Heart left ventricle (tissue), 16 donors: ENCODE results near the gene ROR1. TPM values are rescaled to one million over a fixed set of nuclear protein-coding genes. Genes with fewer than 3 reads are reported as not detected.

Source experiments
- ATAC-seq, 4 donors: fragments of 200-7000 bp; cut with Tn5 transposase; one replicate each; pipeline ENCODE4 v1.9.1; 2020 to 2022; ENCODE audit warnings: moderate library complexity in 4 of 4, mild to moderate bottlenecking in 3 of 4, moderate number of reproducible peaks in 1 of 4
- DNase-seq, 5 donors: peaks; one replicate each; pipeline ENCODE4 v3.0.0-alpha.2; 2020
- H3K27ac ChIP-seq, 12 donors: fragments of 200-600 bp; sonication (generic) in 4 of 12; one replicate each; pipeline versions ENCODE4 v1.5.0 to v1.8.0; 2016 to 2022; ENCODE audit warnings: mild to moderate bottlenecking in 2 of 12
- H3K27me3 ChIP-seq, 9 donors: fragments of 200-600 bp; sonication (generic) in 2 of 9; one replicate each; pipeline versions ENCODE4 v1.5.1 to v1.8.0; 2016 to 2022; ENCODE audit warnings: mild to moderate bottlenecking in 3 of 9
- H3K36me3 ChIP-seq, 9 donors: fragments of 200-600 bp; sonication (generic) in 2 of 9; one replicate each; pipeline versions ENCODE4 v1.5.0 to v1.8.0; 2018 to 2022; ENCODE audit warnings: mild to moderate bottlenecking in 2 of 9
- H3K4me1 ChIP-seq, 12 donors: fragments of 200-600 bp; sonication (generic) in 4 of 12; one replicate each; pipeline versions ENCODE4 v1.5.0 to v1.8.0; 2016 to 2022; ENCODE audit warnings: mild to moderate bottlenecking in 3 of 12
- H3K4me3 ChIP-seq, 12 donors: fragments of 200-600 bp; sonication (generic) in 4 of 12; one replicate each; pipeline versions ENCODE4 v1.5.0 to v1.8.0; 2017 to 2022; ENCODE audit warnings: mild to moderate bottlenecking in 9 of 12, moderate library complexity in 4 of 12
- H3K9me3 ChIP-seq, 12 donors: fragments of 200-600 bp; sonication (generic) in 4 of 12; one replicate each; pipeline versions ENCODE4 v1.5.0 to v1.8.0; 2016 to 2022; ENCODE audit warnings: mild to moderate bottlenecking in 1 of 12
- POLR2A ChIP-seq, 2 donors: fragments of 450-650 bp; IDR thresholded peaks; one replicate each; pipeline ENCODE4 v1.6.1; 2017; ENCODE audit warnings: antibody characterized with exemption in 2 of 2, mild to moderate bottlenecking in 2 of 2, moderate library complexity in 2 of 2
- WGBS, 4 donors: extraction: QIAGEN DNeasy Blood & Tissue Kit in 2 of 4; methylation state at CpG; one replicate each; pipeline versions ENCODE4 v1.1.5 to v1.1.7; 2013 to 2018; 5-methylcytosine and 5-hydroxymethylcytosine counted together
- intact Hi-C, 10 donors: fragments of 100-400 bp; cut with DNase I; formaldehyde crosslinking; loops; one replicate each; pipeline versions ENCODE4 v1.11.1 to v1.14.2; 2022
- polyA plus RNA-seq, 2 donors: library from polyadenylated mRNA; stranded (reverse); fragments of 200-250 nt; gene quantifications; one replicate each; pipeline ENCODE4 v1.2.3, GENCODE V29; 2013
- total RNA-seq, 9 donors: library from RNA; depleted of rRNA in 2 of 9; stranded (reverse); fragments of >200 nt in 2 of 9; fragmentation: NEBNext Ultra II Directional in 3 of 9; extraction: Animal tissue kit (Norgen Biotek cat#: 25700) in 3 of 9; gene quantifications; one replicate each; pipeline versions ENCODE4 v1.1.0 to v1.2.4, GENCODE V29; 2016 to 2023
- TF ChIP-seq, protein P1 (sequence below), 12 donors: fragments of 200-600 bp; sonication (generic) in 4 of 12; IDR thresholded peaks; one replicate each; pipeline versions ENCODE4 v1.5.0 to v1.8.0; 2018 to 2022; ENCODE audit warnings: antibody characterized with exemption in 12 of 12, mild to moderate bottlenecking in 5 of 12
- donor health status: ischemic (EF 13 %, LVEDD 7.1; RV severe dilation, severe dysfunction).
- donor health status: healthy with polysubstance abuse.
- donor health status: DM: no; HTN: yes; CAD: no.
- donor health status: DM: no; HTN: no; CAD: no.
- donor health status: ischemic (EF 25% LVEDD 6.9; RV normal size, moderate dysfunction).
- donor health status: ischemic (EF 25% LVEDD 5.7; RV mildly dilated, moderate dysfunction).
- donor health status: healthy.
- donor health status: DM: yes; HTN: yes; CAD: no.
- donor health status: ischemic (EF 35%, LVEDD 5.7; RV mildly dilated, moderate dysfunction).
- donor health status: nonischemic (EF 11% LVEDD 7.7; RV severe dilation, severe dysfunction).
- donor health status: DM: yes; HTN: yes; CAD: no.
- donor health status: PGD.
- donor health status: ischemic (EF 29% LVEDD 5.4; RV normal size, mild dysfunction).
- donor health status: nonischemic (EF 23%, LVEDD 6.1; RV moderate dilation, normal function).

Gene ROR1
- total and polyA plus RNA-seq, 11 donors: 4.1 to 35.3 (median 19.3) TPM

DNA sequence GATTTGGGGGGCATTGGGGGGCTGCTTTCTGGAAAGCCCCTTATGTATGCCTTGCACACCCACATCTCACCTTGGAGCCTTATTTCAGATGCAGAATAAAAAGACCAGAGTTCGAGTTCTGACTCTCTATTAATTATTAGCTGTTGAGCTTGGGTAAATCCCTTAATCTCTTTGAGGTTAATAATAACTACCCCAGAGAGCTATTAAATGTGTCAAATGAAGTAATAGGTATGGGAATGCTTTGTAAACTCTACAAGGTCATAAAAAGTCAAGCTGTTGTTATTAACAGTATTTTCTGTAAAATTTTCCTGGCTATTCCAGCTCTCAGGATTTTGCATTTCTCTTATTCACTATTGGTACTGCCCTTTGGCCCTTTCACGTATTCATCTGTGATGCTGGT lies 122.9 kb downstream of the ROR1 start:
- DNase-seq: no peak
- H3K4me1 ChIP-seq: peaks cover 0 to 33% (median 3%) of the 10 kb centered on the region in 12 donors
- intact Hi-C loops: no loop called here
- no peak overlapping the region for H3K4me3 ChIP-seq
- no peaks in the 10 kb centered on the region for H3K27me3 ChIP-seq
- WGBS, 4 donors: 81 to 95% (median 91%) methylated on average over 2 of the region's 2 CpGs
- peaks cover 0 to 6% (median 0%) of the 10 kb centered on the region in 12 donors for H3K9me3 ChIP-seq
- TF ChIP-seq, protein P1, sequence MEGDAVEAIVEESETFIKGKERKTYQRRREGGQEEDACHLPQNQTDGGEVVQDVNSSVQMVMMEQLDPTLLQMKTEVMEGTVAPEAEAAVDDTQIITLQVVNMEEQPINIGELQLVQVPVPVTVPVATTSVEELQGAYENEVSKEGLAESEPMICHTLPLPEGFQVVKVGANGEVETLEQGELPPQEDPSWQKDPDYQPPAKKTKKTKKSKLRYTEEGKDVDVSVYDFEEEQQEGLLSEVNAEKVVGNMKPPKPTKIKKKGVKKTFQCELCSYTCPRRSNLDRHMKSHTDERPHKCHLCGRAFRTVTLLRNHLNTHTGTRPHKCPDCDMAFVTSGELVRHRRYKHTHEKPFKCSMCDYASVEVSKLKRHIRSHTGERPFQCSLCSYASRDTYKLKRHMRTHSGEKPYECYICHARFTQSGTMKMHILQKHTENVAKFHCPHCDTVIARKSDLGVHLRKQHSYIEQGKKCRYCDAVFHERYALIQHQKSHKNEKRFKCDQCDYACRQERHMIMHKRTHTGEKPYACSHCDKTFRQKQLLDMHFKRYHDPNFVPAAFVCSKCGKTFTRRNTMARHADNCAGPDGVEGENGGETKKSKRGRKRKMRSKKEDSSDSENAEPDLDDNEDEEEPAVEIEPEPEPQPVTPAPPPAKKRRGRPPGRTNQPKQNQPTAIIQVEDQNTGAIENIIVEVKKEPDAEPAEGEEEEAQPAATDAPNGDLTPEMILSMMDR (IDR thresholded peaks at IDR 0.05): no peak
- no peak for TF ChIP-seq POLR2A (IDR thresholded peaks at IDR 0.05)
- no peaks in the 10 kb centered on the region for H3K36me3 ChIP-seq
- ATAC-seq: no peak
- no peak overlapping the region for H3K27ac ChIP-seq

DNA sequence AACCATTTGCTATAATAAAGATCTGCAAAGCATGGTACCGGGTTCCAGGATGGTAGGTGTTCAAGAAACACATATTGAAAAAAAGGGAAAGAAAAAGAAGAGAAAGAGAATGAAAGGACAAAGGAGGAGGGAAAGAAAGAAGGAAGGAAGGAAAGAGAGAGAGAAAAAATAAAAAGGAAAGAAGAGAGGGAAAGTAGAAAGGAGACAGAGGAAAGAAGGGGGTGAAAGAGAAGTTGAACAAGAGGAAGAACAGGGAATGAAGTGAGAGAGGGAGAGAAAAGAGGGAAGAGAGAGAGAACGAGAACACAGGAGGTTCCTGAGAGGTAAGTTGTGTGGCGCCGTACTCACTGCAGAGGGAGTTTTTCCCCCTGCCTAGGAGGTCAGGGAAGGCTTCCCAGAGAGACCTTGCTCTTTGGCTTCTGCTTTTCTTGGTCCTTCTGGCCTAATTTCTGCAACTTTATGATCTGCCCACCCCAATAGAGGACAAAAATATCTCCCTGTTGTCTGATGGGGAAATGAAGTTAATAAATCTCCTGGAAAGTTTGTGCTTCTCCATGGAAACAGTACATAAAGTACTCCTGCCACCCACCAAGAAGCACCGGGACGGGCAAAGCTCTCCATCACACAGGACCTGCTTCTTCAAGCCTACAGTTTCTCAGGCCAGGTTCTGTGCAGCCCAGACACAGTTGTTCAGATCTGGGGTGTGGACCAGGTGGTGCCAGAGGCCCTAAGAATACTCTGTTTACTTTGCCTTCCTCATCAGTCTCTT lies 124.8 kb downstream of the ROR1 start:
- no peaks in the 10 kb centered on the region for H3K27me3 ChIP-seq
- H3K27ac ChIP-seq: no peak overlapping the region
- WGBS, 4 donors: 85 to 90% (median 88%) methylated on average over 6 of the region's 6 CpGs
- ATAC-seq (peak in 1 of 4 donors; percentile 27), DNase-seq (no peak)
- H3K9me3 ChIP-seq: peaks cover 0 to 6% (median 0%) of the 10 kb centered on the region in 12 donors
- intact Hi-C loops: no loop called here
- H3K36me3 ChIP-seq: no peaks in the 10 kb centered on the region
- peaks cover 0 to 28% (median 7%) of the 10 kb centered on the region in 12 donors for H3K4me1 ChIP-seq
- no peak overlapping the region for H3K4me3 ChIP-seq
- TF ChIP-seq, protein P1 (IDR thresholded peaks at IDR 0.05): no peak
- no peak for TF ChIP-seq POLR2A (IDR thresholded peaks at IDR 0.05)

DNA sequence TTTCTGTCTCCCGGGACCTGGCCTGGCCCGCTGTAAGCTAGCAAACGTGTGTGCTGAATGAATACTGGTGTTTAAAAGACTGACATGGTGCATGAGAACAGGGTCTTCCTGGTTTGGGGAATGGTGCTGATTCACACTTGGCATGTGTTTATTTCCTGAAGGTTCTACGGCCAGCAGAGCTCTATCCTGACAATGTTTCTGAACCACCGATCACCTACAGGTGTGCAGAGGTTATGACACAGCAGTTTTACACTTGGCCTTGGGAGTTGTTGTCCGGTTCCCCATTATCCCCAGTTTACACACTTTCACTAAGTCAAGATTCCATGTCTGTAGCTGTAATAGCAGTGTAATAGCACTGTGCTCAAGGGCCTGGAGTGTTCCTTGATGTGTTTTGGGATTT lies 127.3 kb downstream of the ROR1 start:
- Histone ChIP-seq H3K27ac (no peak overlapping the region), H3K4me1 (peaks cover 0 to 17% (median 6%) of the 10 kb centered on the region in 12 donors), H3K27me3 (no peaks in the 10 kb centered on the region), H3K9me3 (peaks cover 0 to 6% (median 0%) of the 10 kb centered on the region in 12 donors), H3K4me3 (no peak overlapping the region), H3K36me3 (no peaks in the 10 kb centered on the region)
- no peak for ATAC-seq
- 86 to 90% (median 87%) methylated on average over 6 of the region's 6 CpGs for WGBS, 4 donors
- intact Hi-C loops: loop anchor here in 2 of 10 donors (10.0 kb wide), 3 partner anchors 46 to 206 kb away; partner anchors contain the start of gene ROR1 (in 1 of the 2)
- TF ChIP-seq POLR2A (IDR thresholded peaks at IDR 0.05): no peak
- TF ChIP-seq, protein P1 (IDR thresholded peaks at IDR 0.05): no peak
- no peak for DNase-seq

DNA sequence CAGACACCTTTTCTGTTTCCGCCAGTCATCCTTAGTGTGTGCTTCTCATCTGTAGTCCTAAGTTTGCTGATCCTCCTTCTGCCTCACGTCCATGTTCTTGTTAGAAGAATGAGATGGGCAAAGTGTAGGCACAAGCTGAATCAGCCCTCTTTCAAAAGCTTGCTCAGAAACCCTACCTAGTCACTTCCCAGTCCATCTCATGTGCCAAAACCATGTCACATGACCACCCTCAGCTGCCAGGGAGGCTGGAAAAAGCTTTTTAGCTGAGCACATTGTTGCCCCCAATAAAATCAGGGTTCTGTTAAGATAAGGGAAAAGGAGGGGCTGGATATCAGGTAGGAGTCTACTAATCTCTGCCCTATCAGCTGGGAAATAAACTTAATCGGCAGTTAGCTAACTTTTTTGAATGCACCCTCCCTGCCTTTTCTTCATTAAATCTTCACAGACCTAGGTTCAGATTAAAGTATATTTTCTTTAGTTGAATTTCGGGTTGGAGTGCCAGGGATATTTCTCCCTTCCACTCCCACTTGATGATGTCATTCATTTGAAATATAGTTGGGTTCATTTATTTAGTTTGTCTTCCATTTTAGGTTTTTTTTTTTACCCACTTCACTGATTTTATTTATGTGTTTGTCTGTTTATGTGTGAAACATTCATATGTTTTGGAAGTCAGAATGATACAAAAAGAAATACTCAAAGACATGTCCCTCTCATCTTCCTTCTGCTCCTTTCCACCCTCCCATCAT lies 129.2 kb downstream of the ROR1 start:
- H3K4me3 ChIP-seq: no peak overlapping the region
- intact Hi-C loops: loop anchor here in 2 of 10 donors (10.0 kb wide), 3 partner anchors 48 to 208 kb away; partner anchors contain the start of gene ROR1 (in 1 of the 2)
- H3K9me3 ChIP-seq: peaks cover 0 to under 1% (median 0%) of the 10 kb centered on the region in 12 donors
- no peaks in the 10 kb centered on the region for H3K27me3 ChIP-seq
- DNase-seq: no peak
- no peaks in the 10 kb centered on the region for H3K36me3 ChIP-seq
- ATAC-seq: peak in 2 of 4 donors; percentile 24 to 43
- no peak overlapping the region for H3K27ac ChIP-seq
- peaks cover 0 to 35% (median 13%) of the 10 kb centered on the region in 12 donors for H3K4me1 ChIP-seq
- WGBS, 4 donors: 35 to 54% (median 50%) methylated on average over 3 to 4 of the region's 4 CpGs
- TF ChIP-seq, protein P1 (IDR thresholded peaks at IDR 0.05): no peak
- TF ChIP-seq POLR2A (IDR thresholded peaks at IDR 0.05): no peak
